ENCODE measurements around the gene TNNI2. TPM values are rescaled to one million over a fixed set of nuclear protein-coding genes. Genes with fewer than 3 reads are reported as not detected.

TNNI2 gene
- total and polyA plus RNA-seq, 12 donors, result 0.55 to 21.8 (median 2.4) TPM; not detected in 3

DNA sequence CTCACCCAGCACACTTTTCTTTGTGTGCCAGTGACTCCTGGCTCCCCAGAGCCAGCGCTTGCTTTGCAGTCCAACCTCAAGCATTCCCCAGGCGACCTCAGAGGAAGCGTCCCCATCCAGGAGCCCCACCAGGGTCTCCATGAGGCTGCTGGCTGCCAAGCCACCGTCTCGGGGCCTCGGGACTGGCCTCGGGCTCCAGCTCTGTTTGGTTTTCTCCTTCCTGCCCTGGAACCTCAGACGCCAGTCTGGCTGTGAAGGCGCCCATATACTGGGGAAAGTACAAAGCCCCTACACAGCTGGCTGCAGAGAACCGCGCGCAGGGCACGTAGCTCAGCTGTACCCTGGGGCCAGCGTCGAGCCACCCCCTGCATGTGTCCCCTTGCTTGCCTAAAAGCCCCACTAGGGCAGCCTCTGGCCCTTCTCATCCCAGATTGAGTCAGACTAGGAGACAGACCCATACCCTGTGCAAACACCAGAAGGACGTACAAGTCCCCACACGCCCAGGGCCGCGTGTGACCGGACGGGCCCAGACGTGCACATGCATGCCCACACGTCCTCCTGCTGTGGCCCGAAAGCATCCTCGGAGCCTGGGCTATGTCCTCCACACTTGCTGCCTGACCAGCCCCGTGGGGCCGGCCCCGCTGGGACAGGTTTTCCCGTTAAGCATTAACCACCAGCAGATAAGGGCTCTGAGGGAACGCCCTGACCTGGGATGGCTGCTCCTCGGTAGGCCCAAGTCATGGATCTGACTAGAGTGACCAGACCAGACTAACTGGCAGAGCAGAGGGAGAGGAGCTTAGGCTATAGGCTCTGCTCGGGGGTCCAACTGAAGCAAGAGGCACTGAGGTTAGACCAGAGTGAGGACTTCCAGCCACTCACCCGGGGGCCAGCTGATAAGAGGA, 8.2 kb upstream of the TNNI2 start:
- H3K4me3 ChIP-seq, result no peak overlapping the region
- peaks cover 4% of the 10 kb centered on the region for H3K27me3 ChIP-seq
- no peaks in the 10 kb centered on the region for H3K36me3 ChIP-seq (replicated peaks in 1 of 2)
- TF ChIP-seq, protein P1, sequence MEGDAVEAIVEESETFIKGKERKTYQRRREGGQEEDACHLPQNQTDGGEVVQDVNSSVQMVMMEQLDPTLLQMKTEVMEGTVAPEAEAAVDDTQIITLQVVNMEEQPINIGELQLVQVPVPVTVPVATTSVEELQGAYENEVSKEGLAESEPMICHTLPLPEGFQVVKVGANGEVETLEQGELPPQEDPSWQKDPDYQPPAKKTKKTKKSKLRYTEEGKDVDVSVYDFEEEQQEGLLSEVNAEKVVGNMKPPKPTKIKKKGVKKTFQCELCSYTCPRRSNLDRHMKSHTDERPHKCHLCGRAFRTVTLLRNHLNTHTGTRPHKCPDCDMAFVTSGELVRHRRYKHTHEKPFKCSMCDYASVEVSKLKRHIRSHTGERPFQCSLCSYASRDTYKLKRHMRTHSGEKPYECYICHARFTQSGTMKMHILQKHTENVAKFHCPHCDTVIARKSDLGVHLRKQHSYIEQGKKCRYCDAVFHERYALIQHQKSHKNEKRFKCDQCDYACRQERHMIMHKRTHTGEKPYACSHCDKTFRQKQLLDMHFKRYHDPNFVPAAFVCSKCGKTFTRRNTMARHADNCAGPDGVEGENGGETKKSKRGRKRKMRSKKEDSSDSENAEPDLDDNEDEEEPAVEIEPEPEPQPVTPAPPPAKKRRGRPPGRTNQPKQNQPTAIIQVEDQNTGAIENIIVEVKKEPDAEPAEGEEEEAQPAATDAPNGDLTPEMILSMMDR (IDR thresholded peaks at IDR 0.05), result no peak
- TF ChIP-seq POLR2A (IDR thresholded peaks at IDR 0.05), result no peak
- 67 to 83% (median 78%) methylated on average over 5 to 33 of the region's 33 CpGs for WGBS, 4 donors
- no peak overlapping the region for H3K27ac ChIP-seq
- peaks cover 6 to 8% of the 10 kb centered on the region in 2 donors for H3K4me1 ChIP-seq (replicated peaks in 1 of 2)
- no peaks in the 10 kb centered on the region for H3K9me3 ChIP-seq (replicated peaks in 1 of 3)
- intact Hi-C loops (cut with DNase I), result loop anchor here (5.0 kb wide), 2 partner anchors 78 to 178 kb away; partner anchors contain the start of gene IFITM10 (in 1 of the 2)
- peak in 1 of 7 donors; percentile 21 for DNase-seq

DNA sequence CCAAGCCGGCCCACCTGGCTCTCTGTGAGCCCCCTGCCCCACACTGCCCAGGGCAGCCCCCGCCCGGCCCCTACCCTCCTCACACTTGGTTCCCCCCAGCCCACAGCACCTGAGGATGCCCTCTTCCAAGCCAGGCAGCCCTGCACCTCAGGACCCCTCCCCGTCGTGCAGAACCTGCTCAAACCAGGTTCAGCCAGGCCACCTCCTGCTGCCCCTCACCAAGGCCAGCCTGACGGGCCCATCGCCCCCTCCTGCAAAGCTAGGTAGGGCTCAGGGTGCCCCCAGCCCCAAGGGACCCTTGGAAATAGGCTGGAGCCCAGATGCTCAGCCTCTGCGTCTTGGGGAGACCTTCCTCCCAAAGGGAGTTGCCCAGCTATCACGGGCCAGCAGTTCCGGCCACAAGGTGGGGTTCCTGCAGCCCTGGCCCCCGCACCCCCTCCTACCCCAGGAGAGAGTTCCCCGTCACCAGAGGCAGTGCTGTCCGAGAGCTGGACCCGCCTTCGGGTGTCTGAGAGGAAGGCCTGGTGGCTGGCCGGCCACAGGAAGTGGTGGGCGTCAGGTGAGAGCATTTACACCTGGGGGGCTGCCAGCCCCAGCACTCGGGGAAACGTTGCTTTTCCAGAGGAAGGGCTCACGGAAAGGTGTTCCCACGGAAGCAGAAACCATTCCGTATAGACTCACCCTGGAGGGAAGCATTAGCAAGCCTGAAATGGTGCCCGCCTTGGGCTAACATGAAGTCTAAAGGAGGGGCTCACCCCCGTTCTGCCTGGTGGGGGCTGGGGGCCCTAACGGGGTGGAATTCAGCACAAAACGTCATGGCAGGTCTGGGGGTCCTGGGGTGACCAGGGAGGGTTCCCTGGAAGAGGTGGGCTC, 7.2 kb upstream of the TNNI2 start:
- Histone ChIP-seq H3K9me3 (replicated peaks in 1 of 3) (no peaks in the 10 kb centered on the region), H3K27me3 (peaks cover 4% of the 10 kb centered on the region), H3K27ac (no peak overlapping the region), H3K36me3 (replicated peaks in 1 of 2) (no peaks in the 10 kb centered on the region), H3K4me1 (replicated peaks in 1 of 2) (peaks cover 6 to 8% of the 10 kb centered on the region in 2 donors), H3K4me3 (no peak overlapping the region)
- DNase-seq, result peak in 2 of 7 donors; percentile 13 to 24
- TF ChIP-seq, protein P1 (IDR thresholded peaks at IDR 0.05), result no peak
- TF ChIP-seq POLR2A (IDR thresholded peaks at IDR 0.05), result no peak
- 68 to 74% (median 70%) methylated on average over 16 to 26 of the region's 26 CpGs for WGBS, 4 donors
- intact Hi-C loops (cut with DNase I), result loop anchor here (2.0 to 5.0 kb wide), 5 partner anchors 79 to 179 kb away; partner anchors contain the start of gene IFITM10 (in 1 of the 2)

DNA sequence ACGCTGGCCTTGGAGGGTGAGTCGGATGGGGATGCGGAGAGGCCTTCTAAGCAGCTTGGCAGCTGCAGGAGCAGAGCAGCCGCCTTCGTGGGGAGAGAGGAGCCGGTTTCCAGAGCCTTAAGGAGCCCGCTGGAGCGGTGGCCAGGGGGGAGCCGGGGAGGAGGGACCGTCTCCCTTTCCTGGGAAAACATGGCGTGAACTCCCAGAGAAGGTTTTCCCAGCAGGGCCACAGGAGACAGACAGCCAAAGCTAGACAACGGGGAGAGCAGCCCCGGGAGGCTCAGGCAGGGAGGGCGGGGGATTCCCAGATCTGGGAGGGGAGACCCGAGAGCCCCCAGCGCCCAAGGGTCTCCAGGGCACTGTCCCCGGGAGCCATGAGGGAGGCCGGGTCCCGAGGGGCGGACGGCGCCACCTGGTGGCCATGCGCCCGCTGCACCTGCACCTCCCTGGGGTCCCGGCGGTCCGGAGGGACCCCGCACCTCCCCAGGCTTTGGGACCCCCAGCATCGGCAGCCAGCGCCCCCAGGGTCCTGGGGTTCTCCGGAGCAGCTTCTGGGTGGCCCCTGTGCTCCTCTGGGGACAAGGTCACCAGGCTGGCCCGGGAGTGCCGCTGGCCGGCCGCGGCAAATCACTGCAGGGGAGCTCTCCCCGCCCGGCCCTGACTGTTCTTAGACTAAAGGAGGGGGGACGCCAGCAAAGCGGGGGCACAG, 6.4 kb upstream of the TNNI2 start:
- TF ChIP-seq, protein P1 (IDR thresholded peaks at IDR 0.05), result peak; percentile 93 to 100 (median 98)
- no peak for TF ChIP-seq POLR2A (IDR thresholded peaks at IDR 0.05)
- Histone ChIP-seq H3K4me3 (peak overlapping the region in 2 of 4 donors; percentile 18 to 30), H3K36me3 (replicated peaks in 1 of 2) (no peaks in the 10 kb centered on the region), H3K9me3 (replicated peaks in 1 of 3) (no peaks in the 10 kb centered on the region), H3K4me1 (replicated peaks in 1 of 2) (peaks cover 6 to 8% of the 10 kb centered on the region in 2 donors), H3K27ac (peak overlapping the region in 1 of 5 donors; percentile 16), H3K27me3 (peaks cover 4% of the 10 kb centered on the region)
- WGBS, 4 donors, result 12 to 31% (median 21%) methylated on average over 9 to 40 of the region's 40 CpGs
- intact Hi-C loops (cut with DNase I), result loop anchor here (2.0 to 5.0 kb wide), 5 partner anchors 80 to 180 kb away; partner anchors contain the start of gene IFITM10 (in 1 of the 2)
- DNase-seq, result peak; percentile 40 to 72 (median 60)
